Heart left ventricle (tissue), 16 donors: ENCODE data around the gene CAD. TPM values are rescaled to one million over a fixed set of nuclear protein-coding genes. Genes with fewer than 3 reads are reported as not detected.

Experiments
- ATAC-seq, 4 donors: fragments of 200-7000 bp; cut with Tn5 transposase; one replicate each; pipeline ENCODE4 v1.9.1; 2020 to 2022; ENCODE audit warnings: moderate library complexity in 4 of 4, mild to moderate bottlenecking in 3 of 4, moderate number of reproducible peaks in 1 of 4
- DNase-seq, 5 donors: peaks; one replicate each; pipeline ENCODE4 v3.0.0-alpha.2; 2020
- H3K27ac ChIP-seq, 12 donors: fragments of 200-600 bp; sonication (generic) in 4 of 12; one replicate each; pipeline versions ENCODE4 v1.5.0 to v1.8.0; 2016 to 2022; ENCODE audit warnings: mild to moderate bottlenecking in 2 of 12
- H3K27me3 ChIP-seq, 9 donors: fragments of 200-600 bp; sonication (generic) in 2 of 9; one replicate each; pipeline versions ENCODE4 v1.5.1 to v1.8.0; 2016 to 2022; ENCODE audit warnings: mild to moderate bottlenecking in 3 of 9
- H3K36me3 ChIP-seq, 9 donors: fragments of 200-600 bp; sonication (generic) in 2 of 9; one replicate each; pipeline versions ENCODE4 v1.5.0 to v1.8.0; 2018 to 2022; ENCODE audit warnings: mild to moderate bottlenecking in 2 of 9
- H3K4me1 ChIP-seq, 12 donors: fragments of 200-600 bp; sonication (generic) in 4 of 12; one replicate each; pipeline versions ENCODE4 v1.5.0 to v1.8.0; 2016 to 2022; ENCODE audit warnings: mild to moderate bottlenecking in 3 of 12
- H3K4me3 ChIP-seq, 12 donors: fragments of 200-600 bp; sonication (generic) in 4 of 12; one replicate each; pipeline versions ENCODE4 v1.5.0 to v1.8.0; 2017 to 2022; ENCODE audit warnings: mild to moderate bottlenecking in 9 of 12, moderate library complexity in 4 of 12
- H3K9me3 ChIP-seq, 12 donors: fragments of 200-600 bp; sonication (generic) in 4 of 12; one replicate each; pipeline versions ENCODE4 v1.5.0 to v1.8.0; 2016 to 2022; ENCODE audit warnings: mild to moderate bottlenecking in 1 of 12
- CTCF ChIP-seq, 12 donors: fragments of 200-600 bp; sonication (generic) in 4 of 12; IDR thresholded peaks; one replicate each; pipeline versions ENCODE4 v1.5.0 to v1.8.0; 2018 to 2022; ENCODE audit warnings: antibody characterized with exemption in 12 of 12, mild to moderate bottlenecking in 5 of 12
- POLR2A ChIP-seq, 2 donors: fragments of 450-650 bp; IDR thresholded peaks; one replicate each; pipeline ENCODE4 v1.6.1; 2017; ENCODE audit warnings: antibody characterized with exemption in 2 of 2, mild to moderate bottlenecking in 2 of 2, moderate library complexity in 2 of 2
- WGBS, 4 donors: extraction: QIAGEN DNeasy Blood & Tissue Kit in 2 of 4; methylation state at CpG; one replicate each; pipeline versions ENCODE4 v1.1.5 to v1.1.7; 2013 to 2018; 5-methylcytosine and 5-hydroxymethylcytosine counted together
- intact Hi-C, 10 donors: fragments of 100-400 bp; cut with DNase I; formaldehyde crosslinking; loops; one replicate each; pipeline versions ENCODE4 v1.11.1 to v1.14.2; 2022
- polyA plus RNA-seq, 2 donors: library from polyadenylated mRNA; stranded (reverse); fragments of 200-250 nt; gene quantifications; one replicate each; pipeline ENCODE4 v1.2.3, GENCODE V29; 2013
- total RNA-seq, 9 donors: library from RNA; depleted of rRNA in 2 of 9; stranded (reverse); fragments of >200 nt in 2 of 9; fragmentation: NEBNext Ultra II Directional in 3 of 9; extraction: Animal tissue kit (Norgen Biotek cat#: 25700) in 3 of 9; gene quantifications; one replicate each; pipeline versions ENCODE4 v1.1.0 to v1.2.4, GENCODE V29; 2016 to 2023
- donor health status: ischemic (EF 13 %, LVEDD 7.1; RV severe dilation, severe dysfunction).
- donor health status: healthy with polysubstance abuse.
- donor health status: DM: no; HTN: yes; CAD: no.
- donor health status: DM: no; HTN: no; CAD: no.
- donor health status: ischemic (EF 25% LVEDD 6.9; RV normal size, moderate dysfunction).
- donor health status: ischemic (EF 25% LVEDD 5.7; RV mildly dilated, moderate dysfunction).
- donor health status: healthy.
- donor health status: DM: yes; HTN: yes; CAD: no.
- donor health status: ischemic (EF 35%, LVEDD 5.7; RV mildly dilated, moderate dysfunction).
- donor health status: nonischemic (EF 11% LVEDD 7.7; RV severe dilation, severe dysfunction).
- donor health status: DM: yes; HTN: yes; CAD: no.
- donor health status: PGD.
- donor health status: ischemic (EF 29% LVEDD 5.4; RV normal size, mild dysfunction).
- donor health status: nonischemic (EF 23%, LVEDD 6.1; RV moderate dilation, normal function).

The CAD gene
- total and polyA plus RNA-seq, 11 donors = 3.2 to 14.2 (median 6.7) TPM

GRCh38 chr2:27178469-27178868 lies 38.7 kb upstream of the CAD start:
- no peak overlapping the region for H3K27ac ChIP-seq
- H3K4me3 ChIP-seq = no peak overlapping the region
- no peaks in the 10 kb centered on the region for H3K4me1 ChIP-seq
- DNase-seq (no peak), ATAC-seq (no peak)
- intact Hi-C loops = no loop called here
- no peaks in the 10 kb centered on the region for H3K9me3 ChIP-seq
- WGBS, 4 donors = 83 to 90% (median 88%) methylated on average over 3 of the region's 3 CpGs
- H3K27me3 ChIP-seq = peaks cover 0 to 16% (median 0%) of the 10 kb centered on the region in 9 donors
- H3K36me3 ChIP-seq = no peaks in the 10 kb centered on the region
- TF ChIP-seq CTCF (IDR thresholded peaks at IDR 0.05) (no peak), POLR2A (IDR thresholded peaks at IDR 0.05) (no peak)

- no peak for DNase-seq
- Histone ChIP-seq H3K27ac (no peak overlapping the region), H3K4me1 (peaks cover 0 to 7% (median 0%) of the 10 kb centered on the region in 12 donors), H3K4me3 (no peak overlapping the region), H3K36me3 (no peaks in the 10 kb centered on the region), H3K27me3 (peaks cover 0 to 16% (median 0%) of the 10 kb centered on the region in 9 donors), H3K9me3 (no peaks in the 10 kb centered on the region)
- TF ChIP-seq CTCF (IDR thresholded peaks at IDR 0.05) (no peak), POLR2A (IDR thresholded peaks at IDR 0.05) (no peak)
- ATAC-seq = no peak
- WGBS, 4 donors = 58 to 72% (median 66%) methylated on average over 3 of the region's 3 CpGs
- intact Hi-C loops = no loop called here
Measured at GRCh38 chr2:27179344-27180000, 37.7 kb upstream of the CAD start.

GRCh38 chr2:27182346-27182745 lies 34.8 kb upstream of the CAD start:
- Histone ChIP-seq H3K9me3 (no peaks in the 10 kb centered on the region), H3K4me1 (peaks cover 0 to 18% (median 9%) of the 10 kb centered on the region in 12 donors), H3K36me3 (no peaks in the 10 kb centered on the region), H3K27ac (no peak overlapping the region), H3K4me3 (no peak overlapping the region), H3K27me3 (peaks cover 0 to 7% (median 0%) of the 10 kb centered on the region in 9 donors)
- WGBS, 4 donors = 64 to 85% (median 73%) methylated on average over 4 of the region's 4 CpGs
- DNase-seq (no peak), ATAC-seq (no peak)
- intact Hi-C loops = no loop called here
- TF ChIP-seq POLR2A (IDR thresholded peaks at IDR 0.05) (no peak), CTCF (IDR thresholded peaks at IDR 0.05) (no peak)

GRCh38 chr2:27184115-27184514 lies 33.1 kb upstream of the CAD start:
- peak overlapping the region in 3 of 12 donors; percentile 15 to 65 (median 26) for H3K27ac ChIP-seq
- DNase-seq (peak in 2 of 5 donors; percentile 44 to 54), ATAC-seq (peak in 3 of 4 donors; percentile 76 to 87 (median 77))
- H3K9me3 ChIP-seq = no peaks in the 10 kb centered on the region
- H3K4me1 ChIP-seq = peaks cover 0 to 18% (median 9%) of the 10 kb centered on the region in 12 donors
- TF ChIP-seq CTCF (IDR thresholded peaks at IDR 0.05) (no peak), POLR2A (IDR thresholded peaks at IDR 0.05) (no peak)
- no peak overlapping the region for H3K4me3 ChIP-seq
- intact Hi-C loops = no loop called here
- peaks cover 0 to 7% (median 0%) of the 10 kb centered on the region in 9 donors for H3K27me3 ChIP-seq
- WGBS, 4 donors = 60 to 69% (median 65%) methylated on average over 4 of the region's 4 CpGs
- H3K36me3 ChIP-seq = no peaks in the 10 kb centered on the region
